RWPE1 (cell line): ENCODE measurements around the gene XPO4.

Experiments used
- CTCF ChIA-PET: fragments of 350-600 bp; sonication (Branson Sonifier 250); formaldehyde crosslinking; extraction: SDS; loops from one replicate; lab custom pipeline; 2021; lab: Yijun Ruan, JAX
- POLR2A ChIA-PET: fragments of 400-600 bp; formaldehyde crosslinking; extraction: SDS; loops from one replicate; lab custom pipeline; 2020; ENCODE audit warnings: antibody characterized with exemption; ENCODE audit not compliant: low non-redundant PET; lab: Yijun Ruan, JAX
- DNase-seq: peaks from one replicate; pipeline ENCODE4 v3.0.0; 2012; ENCODE audit warnings: low spot score
- H3K27ac ChIP-seq: fragments of 450-650 bp; 2 replicates; pipeline ENCODE4 v1.5.1; 2017
- CTCF ChIP-seq: fragments of 450-650 bp; conservative IDR thresholded peaks from 2 replicates; pipeline ENCODE4 v1.5.1; 2017; ENCODE audit warnings: low read depth, mild to moderate bottlenecking

The XPO4 gene

GRCh38 chr13:20782116-20782708 is 120.3 kb downstream of the XPO4 start:
- ChIA-PET CTCF (interaction anchor here (0.6 kb wide), 1 partner anchor 24 kb away, joined by 4 read pairs; no protein-coding TSS in a partner anchor), POLR2A (no interaction called here)
- no peak for TF ChIP-seq CTCF
- DNase-seq: no peak
- no peak overlapping the region for H3K27ac ChIP-seq

- CTCF ChIA-PET: no interaction called here
- DNase-seq: no peak
- TF ChIP-seq CTCF: no peak
These were observed 122.2 kb downstream of the XPO4 start for GRCh38 chr13:20780317-20780716.

GRCh38 chr13:20779405-20779804 is 123.1 kb downstream of the XPO4 start:
- DNase-seq: no peak
- TF ChIP-seq CTCF: no peak
- POLR2A ChIA-PET: no interaction called here
- no peak overlapping the region for H3K27ac ChIP-seq
- CTCF ChIA-PET: interaction anchor here (0.5 to 0.7 kb wide), 3 partner anchors 44 to 428 kb away, joined by 3 read pairs; no protein-coding TSS in a partner anchor

More at GRCh38 chr13:20780317-20780716, 122.2 kb downstream of the XPO4 start:
- POLR2A ChIA-PET: no interaction called here
- no peak overlapping the region for H3K27ac ChIP-seq

- ChIA-PET CTCF (no interaction called here), POLR2A (no interaction called here)
- no peak for TF ChIP-seq CTCF
- H3K27ac ChIP-seq: no peak overlapping the region
- no peak for DNase-seq
These were observed 124.2 kb downstream of the XPO4 start for GRCh38 chr13:20778311-20778710.

GRCh38 chr13:20776751-20777150 is 125.8 kb downstream of the XPO4 start:
- ChIA-PET POLR2A (no interaction called here), CTCF (no interaction called here)
- no peak overlapping the region for H3K27ac ChIP-seq
- DNase-seq: no peak
- no peak for TF ChIP-seq CTCF

- CTCF ChIA-PET: no interaction called here
- TF ChIP-seq CTCF: no peak
- DNase-seq: no peak
- H3K27ac ChIP-seq: no peak overlapping the region
- POLR2A ChIA-PET: no interaction called here
These were observed 126.6 kb downstream of the XPO4 start for GRCh38 chr13:20775961-20776360.
